Measurements from ENCODE around the gene SUSD6.

DNA sequence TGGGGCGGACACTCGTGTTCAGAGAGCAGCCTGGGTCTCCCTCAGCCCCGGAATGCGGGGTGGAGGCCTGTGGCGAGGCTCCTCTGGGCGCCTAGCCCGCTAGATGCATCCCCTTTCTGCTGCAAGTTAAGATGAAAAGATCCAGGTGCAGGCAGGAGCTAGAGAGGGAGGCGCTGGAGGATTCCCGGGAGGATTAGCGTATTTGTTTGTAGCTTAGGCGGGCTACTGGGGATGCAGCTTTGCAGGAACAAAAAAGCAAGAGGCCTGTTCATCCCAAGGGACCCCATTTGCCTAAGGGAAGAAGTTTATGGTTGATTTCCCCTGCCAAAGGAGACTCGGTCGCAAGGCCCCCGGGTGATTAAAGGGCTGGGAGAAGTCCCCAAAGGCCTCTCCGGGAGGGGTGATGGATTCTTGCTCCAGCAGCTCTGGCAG, 37.5 kb upstream of the SUSD6 start:
- TF ChIP-seq, protein P1, sequence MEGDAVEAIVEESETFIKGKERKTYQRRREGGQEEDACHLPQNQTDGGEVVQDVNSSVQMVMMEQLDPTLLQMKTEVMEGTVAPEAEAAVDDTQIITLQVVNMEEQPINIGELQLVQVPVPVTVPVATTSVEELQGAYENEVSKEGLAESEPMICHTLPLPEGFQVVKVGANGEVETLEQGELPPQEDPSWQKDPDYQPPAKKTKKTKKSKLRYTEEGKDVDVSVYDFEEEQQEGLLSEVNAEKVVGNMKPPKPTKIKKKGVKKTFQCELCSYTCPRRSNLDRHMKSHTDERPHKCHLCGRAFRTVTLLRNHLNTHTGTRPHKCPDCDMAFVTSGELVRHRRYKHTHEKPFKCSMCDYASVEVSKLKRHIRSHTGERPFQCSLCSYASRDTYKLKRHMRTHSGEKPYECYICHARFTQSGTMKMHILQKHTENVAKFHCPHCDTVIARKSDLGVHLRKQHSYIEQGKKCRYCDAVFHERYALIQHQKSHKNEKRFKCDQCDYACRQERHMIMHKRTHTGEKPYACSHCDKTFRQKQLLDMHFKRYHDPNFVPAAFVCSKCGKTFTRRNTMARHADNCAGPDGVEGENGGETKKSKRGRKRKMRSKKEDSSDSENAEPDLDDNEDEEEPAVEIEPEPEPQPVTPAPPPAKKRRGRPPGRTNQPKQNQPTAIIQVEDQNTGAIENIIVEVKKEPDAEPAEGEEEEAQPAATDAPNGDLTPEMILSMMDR (IDR thresholded peaks at IDR 0.05; ENCODE audit: low read depth, low read length, poor library complexity, severe bottlenecking) = no peak
- TF ChIP-seq EZH2phosphoT487 (IDR thresholded peaks at IDR 0.05; ENCODE audit: borderline replicate concordance, low read length) = no peak

Measured in DOHH2 (cell line).